ENCODE data around the gene CAPN13.

CAPN13 gene

DNA sequence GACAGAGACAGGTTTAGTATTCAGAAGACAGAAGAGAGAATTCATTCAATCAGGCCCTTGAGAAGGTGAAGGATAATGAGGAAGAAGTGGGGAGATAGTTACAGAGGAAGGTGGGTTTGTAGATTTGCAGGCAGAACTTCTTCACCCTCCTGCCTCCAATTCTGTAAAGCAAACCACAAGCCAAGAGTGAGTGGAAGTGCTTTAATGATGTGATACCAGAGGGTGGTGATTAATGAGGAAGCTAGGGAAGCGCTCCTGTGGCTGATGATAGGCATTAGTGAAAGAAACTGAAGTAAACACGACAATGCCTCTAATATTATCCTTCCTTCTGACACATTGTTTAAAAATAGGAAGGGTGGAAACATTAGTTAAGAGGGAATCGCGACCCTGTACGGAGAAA, 78.2 kb downstream of the CAPN13 start:
- DNase-seq = peak in 3 of 4 experiments; percentile 29 to 48 (median 35)

DNA sequence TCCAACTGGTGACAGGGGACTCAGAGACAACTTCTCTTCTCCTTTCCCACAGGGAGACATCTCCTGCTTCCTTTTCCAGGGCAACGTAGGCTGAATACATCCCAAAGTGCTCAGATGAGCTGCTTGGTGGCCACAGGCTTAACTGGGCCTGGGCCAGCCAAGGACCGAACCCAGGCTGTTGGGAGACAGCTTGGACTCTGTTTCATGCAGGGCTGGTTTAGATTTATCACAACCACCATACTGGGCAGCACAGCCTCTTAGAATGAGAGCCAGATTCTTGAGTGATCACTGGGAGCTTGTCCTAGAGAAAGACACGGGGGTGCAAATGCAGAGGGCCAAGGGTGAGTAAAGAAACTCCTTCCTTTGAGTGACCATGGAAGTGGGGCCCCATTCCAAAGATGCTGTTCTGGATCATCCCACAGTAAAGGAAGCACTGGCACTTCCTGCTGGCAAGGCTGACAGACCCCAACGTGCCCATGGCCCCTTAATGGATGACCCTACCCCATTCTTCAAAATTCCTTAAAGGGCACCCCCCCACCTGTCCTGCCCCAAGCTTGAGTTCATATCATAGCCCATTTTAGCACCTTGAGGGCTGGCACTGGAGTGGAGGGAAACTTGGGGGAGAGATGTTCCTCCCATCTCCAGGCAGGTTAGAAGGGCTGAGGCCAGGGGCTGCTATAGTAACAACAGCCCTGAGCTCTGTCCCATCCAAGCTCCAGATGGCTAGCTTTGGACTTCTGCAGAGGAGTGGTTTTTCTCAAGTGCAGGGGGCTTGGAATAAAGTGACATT, 84.1 kb downstream of the CAPN13 start:
- no peak for DNase-seq

DNA sequence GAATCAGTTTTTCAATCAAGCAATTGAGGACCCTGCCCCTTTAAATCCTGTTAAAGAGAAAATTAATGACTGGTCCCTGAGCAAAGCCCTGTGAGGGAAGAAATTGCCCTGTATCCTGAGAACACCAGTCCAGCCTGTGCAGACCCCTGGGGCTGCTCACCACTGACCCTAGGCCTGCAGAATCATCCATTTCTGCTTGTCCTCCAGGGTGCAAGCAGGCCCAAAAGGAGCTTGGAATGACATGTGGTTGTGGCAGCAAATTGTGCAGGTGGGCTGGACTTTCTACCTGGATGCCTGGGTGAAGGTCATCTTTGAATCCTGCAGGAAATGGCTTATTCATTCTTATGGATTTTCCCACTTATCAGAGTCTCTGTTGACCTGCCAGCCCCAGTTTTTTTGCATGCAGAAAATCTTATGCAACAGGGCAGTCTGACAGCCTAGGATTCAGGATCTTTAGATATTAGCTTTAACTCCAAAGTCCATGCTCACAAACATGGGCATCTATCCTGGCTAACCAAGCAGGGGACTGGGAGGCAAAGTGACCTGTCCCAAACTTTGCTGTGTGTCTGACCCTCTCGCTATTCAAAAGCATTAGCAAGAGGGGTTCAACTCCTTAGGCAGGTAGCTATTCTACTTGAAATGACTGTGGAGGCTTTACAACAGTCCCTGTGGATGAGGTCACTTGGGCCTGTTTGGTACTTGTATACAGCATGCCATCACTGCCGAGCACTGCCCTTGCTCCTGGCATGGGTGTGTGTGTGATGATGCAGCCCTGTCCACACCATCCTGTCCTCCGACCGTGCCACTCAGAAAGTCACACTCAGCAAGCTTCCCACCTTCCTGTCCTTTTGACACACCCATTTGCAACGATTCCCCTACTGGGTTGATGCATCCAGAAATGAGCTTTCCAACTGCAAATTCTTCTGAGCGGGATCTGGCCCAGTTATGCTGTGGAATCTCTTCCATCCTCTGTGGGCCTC, 85.3 kb downstream of the CAPN13 start:
- DNase-seq = no peak

DNA sequence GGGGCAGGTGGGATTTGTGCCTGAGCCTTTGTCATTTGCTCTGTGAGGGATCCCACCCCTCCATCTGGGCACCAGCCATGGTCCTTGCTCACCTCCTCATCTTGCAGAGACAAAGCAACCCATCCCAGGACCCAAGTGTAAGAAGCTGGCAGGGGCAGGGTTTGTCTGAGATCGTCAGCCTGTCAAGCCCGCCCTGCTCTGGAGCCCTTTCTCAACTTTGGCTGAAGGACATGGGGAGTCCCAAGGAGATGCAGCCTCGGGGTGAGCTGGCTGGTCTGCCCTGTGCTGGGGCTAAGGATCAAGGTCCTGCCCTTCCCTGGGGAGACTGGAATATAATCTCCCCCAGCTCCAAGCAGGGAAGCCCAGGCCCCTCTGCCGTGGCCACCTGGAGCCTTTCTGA, 86.0 kb downstream of the CAPN13 start:
- DNase-seq = no peak

DNA sequence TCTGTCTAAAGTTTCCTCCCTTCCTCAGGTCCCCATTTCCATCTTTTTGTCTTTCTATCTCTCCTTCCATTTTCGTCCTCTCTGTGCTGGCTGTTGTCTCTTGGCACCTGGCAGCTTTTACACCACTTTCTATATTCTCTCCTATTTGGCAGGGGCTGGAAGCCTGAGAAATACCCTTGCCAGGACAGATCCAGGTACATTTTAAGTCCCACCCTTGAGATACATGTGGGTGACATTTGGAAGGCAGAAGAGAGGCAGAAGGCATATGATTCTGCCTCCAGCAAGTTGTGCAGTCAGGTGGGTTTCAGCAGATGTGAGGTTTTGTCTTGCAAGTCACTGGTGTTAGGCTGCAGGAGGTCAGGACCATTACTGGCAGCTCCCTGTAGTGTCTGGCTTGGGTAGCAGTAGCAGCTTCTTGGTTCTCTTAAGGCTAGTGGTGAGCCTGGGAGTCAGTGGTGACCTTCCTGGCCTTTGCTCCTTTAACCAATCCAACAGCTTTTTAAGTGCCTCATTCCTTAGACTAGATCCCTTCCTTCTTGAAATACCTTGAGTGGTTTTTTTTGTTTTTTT, 90.1 kb downstream of the CAPN13 start:
- no peak for DNase-seq

DNA sequence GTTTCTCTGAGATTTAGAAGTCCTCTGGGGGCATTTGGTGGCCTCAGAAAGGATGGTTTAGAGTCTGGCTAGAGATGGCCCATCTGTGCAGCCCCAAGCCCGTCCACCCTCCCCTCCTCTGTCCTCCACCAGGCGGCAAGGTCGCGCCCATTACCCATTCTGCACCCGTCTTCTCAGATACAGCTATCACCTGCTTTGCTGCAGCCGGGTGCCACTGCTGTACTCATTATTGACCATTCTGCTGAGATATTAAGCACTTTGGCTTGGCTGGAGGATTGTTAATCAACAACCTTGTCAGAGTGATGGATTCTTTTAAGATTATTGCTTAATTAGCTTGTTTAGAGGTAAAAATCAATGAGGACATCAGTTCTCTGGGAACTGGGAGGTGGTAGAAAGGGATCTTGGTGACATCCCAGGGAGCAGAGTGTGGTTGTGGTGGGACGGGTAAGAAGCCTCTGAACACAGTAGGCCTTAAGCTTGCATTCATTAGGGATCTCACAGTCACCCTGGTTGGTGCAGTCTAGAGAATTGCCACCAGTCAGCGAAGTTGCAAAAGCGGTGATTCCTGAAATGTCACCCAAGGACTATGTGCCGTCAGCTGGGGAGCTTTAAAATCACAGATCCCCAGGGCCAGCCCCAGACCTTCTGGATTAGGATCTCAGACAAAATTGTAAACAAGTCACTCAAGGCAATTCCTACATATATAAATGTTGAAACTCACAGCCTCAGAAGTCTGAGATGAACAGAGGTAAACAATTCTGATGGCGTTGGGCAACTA, 90.9 kb downstream of the CAPN13 start:
- DNase-seq = no peak

DNA sequence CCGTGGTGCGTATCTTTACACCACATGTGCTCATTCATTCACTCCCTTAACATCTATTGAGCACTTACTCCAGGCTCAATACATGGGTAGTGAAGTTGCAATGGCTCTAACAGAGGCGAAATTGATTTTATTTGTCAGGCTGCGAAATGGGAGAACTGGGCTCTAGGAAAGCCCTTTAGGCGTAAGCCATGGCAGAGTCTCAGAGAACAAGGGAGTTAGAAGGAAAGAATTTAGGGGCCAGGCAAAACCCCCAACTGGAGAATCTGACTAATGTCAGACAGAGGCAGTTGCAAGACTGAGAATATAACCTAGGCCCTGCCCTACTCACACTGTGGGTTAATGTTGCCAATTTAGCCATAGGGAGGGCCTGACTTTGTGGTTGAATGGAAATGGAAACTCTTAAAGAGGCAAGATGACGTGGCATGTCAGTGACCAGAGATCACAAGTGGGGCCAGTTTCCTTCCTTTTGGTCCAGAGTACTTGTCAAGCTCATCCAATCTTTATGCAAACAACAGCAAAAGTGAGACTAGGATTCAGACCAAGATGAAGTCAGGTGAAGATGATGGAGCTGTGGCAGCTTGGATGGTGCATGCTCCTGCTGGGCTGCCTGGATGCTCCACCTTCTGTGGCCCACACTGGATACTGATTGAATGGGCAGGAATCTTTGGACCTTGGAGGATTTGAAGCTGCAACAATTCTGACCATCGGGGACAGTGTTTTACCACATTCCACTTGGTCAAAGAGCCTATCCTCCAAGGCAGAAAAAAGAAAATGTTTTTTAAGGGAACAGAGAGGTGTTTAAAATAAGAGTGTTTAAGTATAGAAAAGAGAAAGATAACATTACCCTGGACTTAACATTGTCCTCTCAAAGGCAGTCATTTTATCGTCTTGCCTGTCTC, 92.2 kb downstream of the CAPN13 start:
- peak; percentile 56 to 77 (median 65) for DNase-seq

DNA sequence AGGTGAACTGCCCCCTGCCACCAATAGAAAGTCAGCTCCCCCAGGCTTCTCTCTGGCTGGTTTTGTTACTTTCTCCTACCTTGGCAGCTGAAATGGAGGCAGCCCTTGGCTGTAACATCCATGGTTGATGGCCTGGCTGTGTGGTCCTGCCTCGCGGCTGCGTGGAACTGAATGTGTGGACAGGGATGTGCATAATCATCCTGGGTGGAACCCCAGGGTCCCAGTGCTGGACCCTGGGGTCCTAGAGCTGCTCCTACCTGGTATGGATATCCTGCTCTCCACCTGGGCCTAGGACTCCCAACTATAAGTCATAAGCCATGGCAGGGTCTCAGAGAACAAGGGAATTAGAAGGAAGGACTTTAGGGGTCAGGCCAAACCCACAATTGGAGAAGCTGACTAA, 93.5 kb downstream of the CAPN13 start:
- DNase-seq = no peak

DNA sequence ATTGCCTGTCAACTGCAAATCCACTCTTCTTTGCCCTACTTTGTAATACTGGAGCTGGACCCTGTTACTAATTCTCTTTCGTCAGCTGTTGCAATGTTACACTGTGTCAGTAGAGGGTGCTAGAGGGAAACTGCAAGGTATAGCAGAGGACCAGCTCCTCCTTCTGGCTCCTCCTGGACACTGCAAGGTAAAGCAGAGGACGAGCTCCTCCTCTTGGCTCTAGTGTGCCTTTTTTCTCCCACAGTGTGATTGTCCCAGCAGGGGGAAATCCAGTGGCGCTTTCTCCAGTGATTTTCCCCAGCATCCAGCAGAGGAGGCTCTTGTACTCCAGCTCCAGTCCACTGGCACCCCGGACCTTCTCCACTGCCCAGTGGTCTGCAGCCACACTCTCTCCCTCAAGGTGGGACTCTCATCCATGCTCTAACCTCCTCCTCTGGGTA, 95.6 kb downstream of the CAPN13 start:
- peak; percentile 93 to 95 (median 94) for DNase-seq

DNA sequence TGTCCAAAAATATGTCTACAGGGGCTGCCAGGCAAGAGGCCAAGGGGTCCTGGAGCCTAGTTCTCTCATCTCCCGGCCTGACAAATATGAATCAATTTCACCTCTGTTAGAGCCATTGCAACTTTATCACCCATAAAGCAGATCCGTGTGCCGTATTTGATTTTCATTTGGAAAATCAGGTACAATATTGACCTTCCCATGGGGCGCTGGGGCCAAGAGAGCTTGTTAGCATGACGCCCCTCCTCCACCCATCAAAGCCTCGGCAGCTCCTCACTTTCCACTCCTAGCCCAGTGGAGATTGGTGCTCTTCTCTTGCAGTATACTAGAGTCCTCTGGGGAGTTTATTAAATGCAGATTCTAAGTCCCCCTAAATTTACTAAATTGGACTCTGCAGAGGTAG, 96.8 kb downstream of the CAPN13 start:
- no peak for DNase-seq

DNA sequence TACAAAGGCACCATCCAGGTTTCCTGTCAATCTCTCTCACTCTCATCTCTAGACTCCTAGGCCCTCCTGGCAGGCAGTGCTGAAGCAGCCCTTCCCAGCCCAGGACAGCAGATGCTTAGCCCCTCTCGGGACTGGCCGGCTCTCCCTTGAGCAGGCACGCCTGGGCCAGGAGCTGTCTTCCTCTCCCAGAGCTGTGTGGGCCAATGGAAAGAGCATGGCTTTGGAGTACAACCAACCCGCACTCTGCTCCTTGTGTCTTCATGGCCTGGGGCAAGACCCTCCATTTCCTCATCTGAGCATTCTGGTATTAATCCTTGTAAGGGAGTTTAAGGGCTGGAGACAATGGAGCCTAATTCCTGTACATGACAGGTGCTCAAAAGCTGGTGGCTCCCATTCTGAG, 97.2 kb downstream of the CAPN13 start:
- DNase-seq = no peak

DNA sequence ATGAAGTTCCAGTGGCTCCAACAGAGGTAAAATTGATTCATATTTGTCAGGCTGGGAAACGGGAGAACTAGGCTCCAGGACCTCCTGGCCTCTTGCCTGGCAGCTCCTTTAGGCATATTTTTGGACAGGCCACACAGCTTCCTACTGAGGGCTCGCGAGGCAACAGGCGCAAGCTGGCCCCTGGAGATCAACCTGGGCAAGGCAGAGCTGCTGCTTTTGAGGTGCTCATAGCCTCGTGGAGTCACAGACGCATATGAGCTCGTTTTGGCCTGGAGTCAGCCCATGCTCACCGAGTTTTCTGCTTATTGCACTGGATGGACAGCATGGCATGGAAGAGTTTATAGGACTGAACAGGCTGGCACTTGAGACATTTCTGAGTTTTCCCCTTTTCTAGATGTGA, 97.7 kb downstream of the CAPN13 start:
- DNase-seq = no peak

DNA sequence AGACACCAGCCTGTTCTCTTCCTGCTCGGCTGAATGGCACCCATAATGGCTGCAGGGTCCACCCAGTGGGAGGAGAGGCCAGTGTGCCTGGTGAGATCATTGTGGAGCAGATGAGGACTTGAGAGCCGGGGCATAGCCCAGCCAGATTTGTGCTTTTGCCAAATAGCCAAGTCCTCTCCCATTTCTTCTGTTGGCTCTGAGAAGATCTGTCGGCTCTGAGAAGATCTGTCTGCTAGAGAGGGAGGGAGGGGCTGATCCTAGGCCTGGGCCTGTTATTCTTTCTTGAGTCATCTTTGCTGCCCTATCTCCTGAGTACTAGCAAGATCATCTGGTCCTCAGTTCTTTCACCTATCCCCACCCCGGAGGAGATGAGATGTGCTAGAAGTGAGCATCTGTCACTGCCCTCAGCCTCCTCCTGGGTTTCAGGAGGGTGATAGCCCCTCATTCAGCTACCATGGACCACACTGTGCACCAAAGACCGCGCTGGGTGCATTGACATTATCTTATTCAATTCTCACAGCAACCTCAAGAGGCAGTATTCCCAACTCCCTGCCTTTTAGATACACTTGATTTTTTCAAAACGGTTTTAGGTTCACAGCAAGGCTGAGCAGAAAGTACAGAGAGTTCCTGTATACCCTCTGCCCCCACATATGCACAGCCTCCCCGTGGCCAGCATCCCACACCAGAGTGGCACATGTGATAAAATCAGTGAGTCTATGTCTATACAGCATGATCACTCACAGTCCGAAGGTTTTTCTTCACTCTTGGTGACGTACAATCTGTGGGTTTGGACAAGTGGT, 98.6 kb downstream of the CAPN13 start:
- DNase-seq = peak in 3 of 4 experiments; percentile 11 to 22 (median 18)

DNA sequence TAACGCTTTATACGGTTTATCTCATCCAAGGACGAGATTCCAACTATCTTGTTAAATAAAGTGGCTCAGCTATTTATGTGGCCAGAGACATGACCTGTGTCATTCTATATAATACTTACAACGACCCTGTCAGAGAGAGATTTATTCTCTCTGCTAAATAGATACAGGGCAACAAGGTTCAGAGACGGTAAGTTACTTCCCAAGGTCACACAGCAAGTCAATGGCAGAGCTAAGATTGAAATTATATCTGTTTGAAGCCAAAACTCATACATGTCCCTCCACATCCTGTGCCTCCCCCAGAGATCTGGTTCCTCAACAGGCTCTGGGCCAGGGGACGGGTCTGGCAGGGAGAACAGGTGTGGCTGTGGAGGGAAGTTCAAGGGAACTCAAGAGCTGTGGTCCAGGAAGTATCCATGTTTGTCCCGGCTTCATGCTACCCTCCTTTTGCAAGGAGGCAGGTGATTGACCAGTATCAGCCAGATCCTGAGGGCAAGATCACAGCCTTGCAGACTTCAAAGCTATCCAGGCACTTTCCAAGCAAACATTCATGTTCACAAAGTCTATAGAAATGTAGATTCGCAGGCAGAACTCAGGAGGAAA, 99.8 kb downstream of the CAPN13 start:
- DNase-seq = no peak

DNA sequence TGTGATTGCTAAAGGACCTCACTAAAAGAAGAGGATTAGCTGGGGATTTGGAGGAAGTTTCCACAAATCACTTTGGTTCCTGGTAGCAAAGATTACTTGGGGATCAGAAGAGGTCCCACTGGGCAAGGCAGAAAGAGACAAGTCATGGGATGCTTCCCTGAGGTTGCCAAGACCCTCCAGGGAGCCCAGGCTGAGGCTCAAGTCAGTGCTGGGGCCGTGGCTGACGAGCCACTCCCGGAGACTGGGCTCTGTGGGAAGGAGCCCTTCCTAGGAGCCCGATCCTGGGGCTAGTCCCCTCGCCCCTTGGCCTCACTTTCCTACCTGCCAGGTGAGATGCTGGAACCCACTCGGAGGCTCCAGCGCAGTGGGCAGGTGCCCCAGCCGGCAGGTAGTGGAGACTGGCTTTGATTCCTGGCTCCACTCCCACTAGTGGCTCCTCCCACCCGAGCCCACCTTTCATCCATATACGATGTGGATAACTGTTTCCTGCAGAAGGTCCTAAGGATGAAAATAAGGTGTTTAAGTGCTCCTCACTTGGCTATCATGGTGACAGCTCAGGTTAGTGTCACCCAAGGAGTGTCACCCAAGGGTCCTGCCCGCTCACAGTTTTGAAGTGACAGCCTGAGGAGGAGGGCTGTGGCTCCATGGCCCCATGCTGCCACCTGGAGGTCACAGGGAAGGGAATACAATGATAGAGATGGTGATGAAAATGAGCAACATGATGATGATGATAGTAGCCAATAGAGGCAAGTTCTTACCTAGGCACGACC, 100.5 kb downstream of the CAPN13 start:
- DNase-seq = peak; percentile 65 to 85 (median 78)

DNA sequence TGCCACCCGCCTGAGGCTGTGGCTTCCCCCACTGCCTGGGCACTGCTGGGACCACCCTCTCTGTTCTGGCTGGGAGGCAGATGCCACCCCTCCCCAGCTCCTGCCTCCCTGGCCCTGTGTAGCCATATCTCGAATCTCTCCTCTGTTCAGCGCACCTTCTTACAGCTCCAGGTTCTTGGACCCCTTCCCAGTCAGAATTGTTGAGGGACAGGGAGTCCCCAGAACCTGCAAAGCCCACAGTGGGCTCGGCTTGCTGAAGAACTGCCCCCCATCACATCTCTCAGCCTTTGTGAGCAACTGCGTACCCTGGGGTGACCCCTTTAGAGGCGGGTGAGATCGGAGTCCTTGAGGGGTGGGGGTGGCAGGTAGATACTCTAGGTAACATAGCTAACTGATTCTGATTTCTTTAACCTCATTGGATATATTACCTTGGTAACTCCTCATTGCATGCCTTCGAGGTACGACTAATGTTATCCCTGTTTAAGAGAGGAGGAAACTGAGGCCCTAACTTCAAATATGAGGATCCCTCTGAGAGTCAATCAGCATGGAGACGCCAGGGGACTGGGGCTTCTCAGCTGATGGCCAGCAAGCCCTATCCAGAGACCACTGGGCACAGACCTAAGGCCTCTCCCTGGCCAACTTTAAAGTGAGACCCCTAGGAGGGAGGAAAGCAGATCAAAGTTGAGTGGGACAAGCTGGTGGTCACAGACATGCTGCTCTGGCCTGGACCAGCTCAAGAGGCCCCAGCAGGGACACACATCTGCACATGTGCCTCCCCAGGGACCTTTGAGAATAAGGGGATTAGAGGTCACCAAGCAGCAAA, 101.3 kb downstream of the CAPN13 start:
- no peak for DNase-seq

DNA sequence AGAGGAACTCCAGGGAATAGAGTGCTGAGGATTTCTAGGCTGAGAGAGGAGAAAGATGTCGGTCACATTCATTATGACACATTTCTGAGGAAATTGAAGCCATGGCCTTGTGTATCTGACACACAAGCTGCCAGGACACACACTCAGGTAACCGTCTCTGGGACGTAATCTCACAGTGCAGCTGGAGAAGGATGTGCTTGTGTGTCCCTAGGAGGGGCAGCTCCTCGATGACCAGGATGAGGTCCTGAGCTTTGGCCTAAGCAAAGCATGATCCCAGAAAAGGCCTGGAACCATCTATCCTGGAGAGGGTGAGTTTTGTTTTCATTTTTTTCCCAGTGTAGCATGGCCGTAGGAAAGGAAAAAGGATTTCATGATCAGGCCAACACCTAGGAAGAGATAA, 102.2 kb downstream of the CAPN13 start:
- DNase-seq = no peak

DNA sequence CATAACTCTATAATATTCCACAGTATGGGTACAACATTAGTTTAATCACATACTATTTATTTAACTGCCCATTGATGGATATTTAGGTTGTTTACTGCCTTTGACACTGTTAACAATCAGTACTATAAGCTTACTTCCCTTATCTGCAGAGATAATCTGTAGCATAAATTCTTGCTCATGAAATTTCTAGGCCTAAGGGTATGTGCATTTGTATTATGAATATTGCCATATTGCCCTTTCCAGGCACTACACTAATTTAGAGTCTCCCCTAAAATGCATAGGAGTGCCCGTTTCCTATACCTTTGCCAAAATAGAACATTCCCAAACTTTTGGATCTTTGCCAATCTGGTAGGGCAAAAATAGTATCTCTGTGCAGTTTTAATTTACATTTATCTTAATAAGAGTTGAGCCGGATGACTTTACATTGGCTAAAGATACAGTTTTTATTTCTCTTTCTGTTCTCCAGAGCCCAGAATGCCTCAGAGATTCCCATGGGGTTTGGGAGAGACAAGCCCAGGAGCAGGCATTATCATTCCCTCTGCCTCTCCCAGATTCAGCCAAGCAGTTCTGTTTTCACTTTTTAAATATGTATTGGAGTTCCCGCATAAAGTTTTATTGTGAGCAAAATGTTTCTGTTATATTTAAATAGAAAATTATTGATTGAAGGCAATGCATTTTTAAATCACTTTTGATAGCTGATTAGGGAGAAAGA, 102.8 kb downstream of the CAPN13 start:
- no peak for DNase-seq

All from suppressor macrophage (primary cell).